ENCODE results near the gene OPCML.

GRCh38 chr11:132631989-132632388 lies 900.3 kb downstream of the OPCML start:
- no peak for TF ChIP-seq POLR2A (IDR thresholded peaks at IDR 0.05)
- TF ChIP-seq CTCF (IDR thresholded peaks at IDR 0.05) = no peak
